T-cell (primary cell): Measurements from ENCODE around the gene RHOBTB3. TPM values are rescaled to one million over a fixed set of nuclear protein-coding genes. Genes with fewer than 3 reads are reported as not detected.
"Not testable (repeated sequence)": the region's sequence is repeated elsewhere in the genome, so short reads cannot be mapped to it uniquely, and the experiment has no call there.

Source experiments
- ATAC-seq, 4 experiments: fragments of 200-7000 bp in 3 of 4; fragments of 150-1000 bp in 1 of 4; cut with Tn5 transposase; replicated peaks in 1 of 4; 1 replicate in 3 of 4; 2 replicates in 1 of 4; pipeline ENCODE4 v1.10.0; 2021; ENCODE audit warnings: moderate library complexity in 3 of 4, mild to moderate bottlenecking in 2 of 4, moderate number of reproducible peaks in 1 of 4
- CTCF ChIA-PET, 2 donors: fragments of 300-600 bp; sonication (Branson Sonifier 250); formaldehyde crosslinking; loops; one replicate each; lab custom pipeline; 2022; ENCODE audit warnings: antibody characterized with exemption in 2 of 2; lab: Charles Lee
- POLR2A ChIA-PET, 2 donors: fragments of 300-600 bp; sonication (Branson Sonifier 250); formaldehyde crosslinking; loops; one replicate each; lab custom pipeline; 2022; ENCODE audit warnings: antibody characterized with exemption in 2 of 2; lab: Charles Lee
- DNase-seq, 35 experiments: peaks; one replicate each; pipeline versions ENCODE4 v3.0.0 to v3.0.0-alpha.2; 2013 to 2023
- H3K27ac ChIP-seq: one replicate; pipeline ENCODE4 v1.5.1; 2013; ENCODE audit warnings: low read length
- H3K27me3 ChIP-seq, 2 experiments: replicated peaks in 1 of 2; 1 replicate in 1 of 2; 2 replicates in 1 of 2; pipeline versions ENCODE4 v1.6.1 to v1.7.0; 2013; ENCODE audit warnings: low read length in 1 of 2, mixed read lengths in 1 of 2; ENCODE audit not compliant: control insufficient read depth in 2 of 2, insufficient read depth in 2 of 2; ENCODE audit errors: extremely low read depth in 1 of 2
- H3K36me3 ChIP-seq, 2 donors: 1 replicate in 1 of 2; 2 replicates in 1 of 2; pipeline versions ENCODE4 v1.6.1 to v1.7.0; 2013; ENCODE audit warnings: low read length in 1 of 2; ENCODE audit not compliant: control insufficient read depth in 2 of 2, insufficient read depth in 1 of 2; ENCODE audit errors: extremely low read depth in 1 of 2
- H3K4me1 ChIP-seq, 2 experiments: 1 replicate in 1 of 2; 2 replicates in 1 of 2; pipeline versions ENCODE4 v1.6.1 to v1.7.0; 2013; ENCODE audit warnings: low read length in 2 of 2, mixed read lengths in 1 of 2; ENCODE audit not compliant: insufficient read depth in 2 of 2, control insufficient read depth in 1 of 2; ENCODE audit errors: extremely low read depth in 1 of 2
- H3K4me3 ChIP-seq, 2 donors: 1 replicate in 1 of 2; 2 replicates in 1 of 2; pipeline versions ENCODE4 v1.5.1 to v1.7.0; 2013; ENCODE audit warnings: mild to moderate bottlenecking in 2 of 2, low read length in 1 of 2, moderate library complexity in 1 of 2; ENCODE audit not compliant: control insufficient read depth in 1 of 2; ENCODE audit errors: extremely low read depth in 1 of 2
- H3K9me3 ChIP-seq: 2 replicates; pipeline ENCODE4 v1.7.0; 2013
- H3K27ac Mint-ChIP-seq, 2 donors: one replicate each; pipeline ENCODE4 v1.8.0; 2020 to 2021; ENCODE audit warnings: mild to moderate bottlenecking in 2 of 2, mixed read lengths in 2 of 2
- H3K27me3 Mint-ChIP-seq, 2 donors: one replicate each; pipeline ENCODE4 v1.8.0; 2021 to 2022; ENCODE audit warnings: mixed read lengths in 2 of 2
- H3K36me3 Mint-ChIP-seq: one replicate; pipeline ENCODE4 v1.8.0; 2021; ENCODE audit warnings: mixed read lengths
- H3K4me1 Mint-ChIP-seq, 3 donors: one replicate each; pipeline ENCODE4 v1.8.0; 2020 to 2022; ENCODE audit warnings: mixed read lengths in 3 of 3, mild to moderate bottlenecking in 1 of 3
- H3K4me3 Mint-ChIP-seq, 3 donors: one replicate each; pipeline ENCODE4 v1.8.0; 2020 to 2022; ENCODE audit warnings: mild to moderate bottlenecking in 3 of 3, mixed read lengths in 3 of 3, moderate library complexity in 3 of 3
- H3K9me3 Mint-ChIP-seq, 3 donors: one replicate each; pipeline ENCODE4 v1.8.0; 2020 to 2022; ENCODE audit warnings: mixed read lengths in 3 of 3
- WGBS: methylation state at CpG from one replicate; pipeline ENCODE4 v1.1.5; 2013; ENCODE audit warnings: missing lambda C conversion rate; ENCODE audit not compliant: insufficient coverage; 5-methylcytosine and 5-hydroxymethylcytosine counted together
- total RNA-seq, 35 experiments: library from RNA in 6 of 35; stranded (reverse) in 6 of 35; fragments of 120-200 nt in 1 of 35; gene quantifications; one replicate each; pipeline versions ENCODE4 v1.2.1 to v1.2.4 and lab custom pipeline; 2013 to 2026

Gene RHOBTB3
- total RNA-seq, 5 donors from 2014 or later (not counting 1 experiment from before 2014, with no cell fraction given): 2.6 to 4.8 (median 3.6) TPM

- Mint-ChIP-seq H3K4me3 (no peak overlapping the region), H3K27ac (peak overlapping the region in 1 of 2 donors; percentile 79), H3K9me3 (no peaks in the 10 kb centered on the region), H3K27me3 (no peaks in the 10 kb centered on the region), H3K36me3 (no peaks in the 10 kb centered on the region), H3K4me1 (peaks cover 45 to 51% (median 47%) of the 10 kb centered on the region in 3 donors)
- CTCF ChIA-PET: interaction anchor here in 1 of 2 donors (2.0 kb wide), 1 partner anchor 11 kb away, joined by 6 read pairs; no protein-coding TSS in a partner anchor
- Histone ChIP-seq H3K27me3 (no peaks in the 10 kb centered on the region), H3K27ac (no peak overlapping the region), H3K36me3 (no peaks in the 10 kb centered on the region), H3K9me3 (no peaks in the 10 kb centered on the region), H3K4me3 (no peak overlapping the region), H3K4me1 (peaks cover 22 to 23% of the 10 kb centered on the region in 2 experiments)
- ATAC-seq: no peak
- DNase-seq: no peak
- POLR2A ChIA-PET: no interaction called here
- WGBS: 92% methylated on average over 1 of the region's 2 CpGs
Observed at GRCh38 chr5:95830226-95830625, 99.1 kb downstream of the RHOBTB3 start.

- ChIA-PET POLR2A (interaction anchor here in 1 of 2 donors (0.6 kb wide), 1 partner anchor 68 kb away, joined by 4 read pairs; no protein-coding TSS in a partner anchor), CTCF (interaction anchor here in 1 of 2 donors (1.4 kb wide), 1 partner anchor 51 kb away, joined by 3 read pairs; no protein-coding TSS in a partner anchor)
- H3K9me3 Mint-ChIP-seq: no peaks in the 10 kb centered on the region
- Histone ChIP-seq H3K9me3 (no peaks in the 10 kb centered on the region), H3K27me3 (no peaks in the 10 kb centered on the region), H3K4me1 (peaks cover 20 to 24% of the 10 kb centered on the region in 2 experiments), H3K36me3 (no peaks in the 10 kb centered on the region), H3K27ac (no peak overlapping the region), H3K4me3 (no peak overlapping the region)
- no peaks in the 10 kb centered on the region for H3K27me3 Mint-ChIP-seq
- H3K4me3 Mint-ChIP-seq: peak overlapping the region in 1 of 3 donors; percentile 84
- peak overlapping the region; percentile 69 to 82 for H3K27ac Mint-ChIP-seq
- H3K4me1 Mint-ChIP-seq: peaks cover 52 to 57% (median 54%) of the 10 kb centered on the region in 3 donors
- DNase-seq: no peak
- no peaks in the 10 kb centered on the region for H3K36me3 Mint-ChIP-seq
- ATAC-seq: no peak
Observed at GRCh38 chr5:95832664-95833063, 101.5 kb downstream of the RHOBTB3 start.

- Mint-ChIP-seq H3K4me3 (peak overlapping the region; percentile 82 to 87 (median 84)), H3K36me3 (no peaks in the 10 kb centered on the region), H3K27ac (peak overlapping the region; percentile 94 to 95), H3K4me1 (peaks cover 57 to 62% (median 58%) of the 10 kb centered on the region in 3 donors), H3K27me3 (no peaks in the 10 kb centered on the region), H3K9me3 (no peaks in the 10 kb centered on the region)
- Histone ChIP-seq H3K36me3 (no peaks in the 10 kb centered on the region), H3K27ac (peak overlapping the region; percentile 88), H3K4me1 (peaks cover 20 to 24% of the 10 kb centered on the region in 2 experiments), H3K9me3 (no peaks in the 10 kb centered on the region), H3K4me3 (peak overlapping the region; percentile 53 to 76), H3K27me3 (no peaks in the 10 kb centered on the region)
- peak in 3 of 4 experiments; percentile 51 to 57 (median 57) for ATAC-seq
- WGBS: 9% methylated on average over 9 of the region's 10 CpGs
- peak in 12 of 35 experiments; percentile 16 to 58 (median 33) for DNase-seq
- ChIA-PET CTCF (interaction anchor here (0.8 to 3.8 kb wide), 10 partner anchors 9 to 55 kb away, joined by 3 to 19 read pairs (median 5); no protein-coding TSS in a partner anchor), POLR2A (interaction anchor here in 1 of 2 donors (0.6 to 1.0 kb wide), 2 partner anchors 53 to 55 kb away, joined by 3 to 7 read pairs; no protein-coding TSS in a partner anchor)
Observed at GRCh38 chr5:95835682-95836385, 104.7 kb downstream of the RHOBTB3 start.

GRCh38 chr5:95836544-95836943 lies 105.4 kb downstream of the RHOBTB3 start:
- Mint-ChIP-seq H3K27ac (peak overlapping the region; percentile 94 to 95), H3K27me3 (no peaks in the 10 kb centered on the region), H3K9me3 (no peaks in the 10 kb centered on the region), H3K36me3 (no peaks in the 10 kb centered on the region), H3K4me1 (peaks cover 57 to 61% (median 60%) of the 10 kb centered on the region in 3 donors), H3K4me3 (peak overlapping the region; percentile 82 to 87 (median 84))
- H3K9me3 ChIP-seq: no peaks in the 10 kb centered on the region
- POLR2A ChIA-PET: interaction anchor here in 1 of 2 donors (1.0 kb wide), 1 partner anchor 56 kb away, joined by 3 read pairs; no protein-coding TSS in a partner anchor
- WGBS: no CpG with 5 or more reads among the region's 1 CpG
- CTCF ChIA-PET: interaction anchor here (0.7 to 3.8 kb wide), 9 partner anchors 8 to 172 kb away, joined by 3 to 17 read pairs (median 3); partner anchors contain the start of gene GLRX (in 1 of the 2)
- DNase-seq: no peak
- peak overlapping the region; percentile 88 for H3K27ac ChIP-seq
- H3K36me3 ChIP-seq: no peaks in the 10 kb centered on the region
- H3K4me1 ChIP-seq: peaks cover 20 to 23% of the 10 kb centered on the region in 2 experiments
- H3K27me3 ChIP-seq: no peaks in the 10 kb centered on the region
- no peak overlapping the region for H3K4me3 ChIP-seq
- ATAC-seq: no peak

- not testable (repeated sequence) for ATAC-seq, H3K27me3 ChIP-seq, H3K36me3 Mint-ChIP-seq, H3K4me3 ChIP-seq, H3K9me3 Mint-ChIP-seq, H3K36me3 ChIP-seq, H3K9me3 ChIP-seq, DNase-seq, H3K27me3 Mint-ChIP-seq
- Histone ChIP-seq H3K27ac (peak overlapping the region; percentile 88), H3K4me1 (peaks cover 20 to 21% of the 10 kb centered on the region in 2 experiments)
- H3K4me3 Mint-ChIP-seq: peak overlapping the region in 1 of 3 donors; percentile 84
- peaks cover 57% of the 10 kb centered on the region in 3 donors for H3K4me1 Mint-ChIP-seq
- POLR2A ChIA-PET: interaction anchor here in 1 of 2 donors (0.8 to 1.0 kb wide), 2 partner anchors 13 to 56 kb away, joined by 3 read pairs; no protein-coding TSS in a partner anchor
- 100% methylated on average over 1 of the region's 4 CpGs for WGBS
- CTCF ChIA-PET: interaction anchor here (0.7 to 3.8 kb wide), 8 partner anchors 8 to 173 kb away, joined by 3 to 17 read pairs (median 4); partner anchors contain the start of gene GLRX (in 1 of the 2)
- H3K27ac Mint-ChIP-seq: peak overlapping the region; percentile 94 to 95
Observed at GRCh38 chr5:95836971-95837370, 105.8 kb downstream of the RHOBTB3 start.

- ChIA-PET POLR2A (interaction anchor here in 1 of 2 donors (0.8 kb wide), 1 partner anchor 14 kb away, joined by 3 read pairs; no protein-coding TSS in a partner anchor), CTCF (interaction anchor here (1.5 to 3.8 kb wide), 4 partner anchors 9 to 56 kb away, joined by 4 to 17 read pairs (median 10); no protein-coding TSS in a partner anchor)
- H3K4me1 Mint-ChIP-seq: peaks cover 53 to 59% (median 55%) of the 10 kb centered on the region in 3 donors
- Histone ChIP-seq H3K36me3 (no peaks in the 10 kb centered on the region), H3K4me3 (no peak overlapping the region), H3K4me1 (peaks cover 21% of the 10 kb centered on the region in 2 experiments), H3K27me3 (no peaks in the 10 kb centered on the region), H3K9me3 (no peaks in the 10 kb centered on the region), H3K27ac (no peak overlapping the region)
- no peak overlapping the region for H3K4me3 Mint-ChIP-seq
- no peaks in the 10 kb centered on the region for H3K27me3 Mint-ChIP-seq
- no peaks in the 10 kb centered on the region for H3K36me3 Mint-ChIP-seq
- DNase-seq (no peak), ATAC-seq (no peak)
- H3K9me3 Mint-ChIP-seq: no peaks in the 10 kb centered on the region
- WGBS: no CpG with 5 or more reads among the region's 5 CpGs
- H3K27ac Mint-ChIP-seq: peak overlapping the region; percentile 94 to 95
Observed at GRCh38 chr5:95837492-95837891, 106.4 kb downstream of the RHOBTB3 start.
